GM18507 (cell line): Measurements from ENCODE around the gene NTRK3.

Experiments
- DNase-seq: peaks from one replicate; pipeline ENCODE4 v3.0.0; 2011; ENCODE audit warnings: low read depth; ENCODE audit not compliant: insufficient read length; ENCODE audit errors: extremely low spot score
- FAIRE-seq: peaks from 2 replicates; lab custom pipeline; 2011; peaks lifted over from hg19 to GRCh38; lab: Jason Lieb, UNC

The NTRK3 gene

DNA sequence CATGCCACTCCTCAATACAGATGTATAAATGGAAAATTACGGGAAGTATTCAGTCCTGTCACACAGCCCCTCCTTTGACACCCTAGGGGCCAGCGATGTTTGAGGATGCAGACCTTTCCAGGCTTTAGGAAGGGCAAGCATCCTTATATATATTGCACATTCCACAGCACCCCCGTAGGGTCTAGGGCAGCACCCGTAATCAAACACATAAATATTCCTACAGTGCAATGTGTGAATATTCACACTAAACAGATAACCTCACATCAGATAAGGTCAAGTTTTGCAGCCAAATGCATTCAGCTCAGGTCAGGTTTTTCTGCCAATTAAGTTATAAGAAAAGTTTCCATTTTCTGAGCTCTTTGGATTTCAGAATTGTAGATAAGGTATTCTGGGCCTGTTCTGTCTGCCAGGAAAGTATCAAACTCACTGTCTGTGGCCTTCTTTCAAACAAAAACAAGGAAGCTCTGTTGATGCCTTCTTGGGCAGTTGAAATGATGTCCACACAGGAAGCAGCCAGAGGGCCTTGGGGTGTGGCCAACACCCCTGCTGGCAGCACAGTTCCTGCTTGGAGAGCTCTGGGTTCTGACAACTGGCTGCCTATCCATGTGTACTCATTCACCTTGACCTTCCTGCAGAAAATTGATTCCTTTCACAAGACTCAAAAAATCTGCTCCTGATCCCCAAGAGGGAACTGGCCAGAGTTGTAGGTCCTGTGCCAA, 427.0 kb downstream of the NTRK3 start:
- no peak for FAIRE-seq
- no peak for DNase-seq

- FAIRE-seq, result no peak
Observed at GRCh38 chr15:87828608-87829007, 427.9 kb downstream of the NTRK3 start.

DNA sequence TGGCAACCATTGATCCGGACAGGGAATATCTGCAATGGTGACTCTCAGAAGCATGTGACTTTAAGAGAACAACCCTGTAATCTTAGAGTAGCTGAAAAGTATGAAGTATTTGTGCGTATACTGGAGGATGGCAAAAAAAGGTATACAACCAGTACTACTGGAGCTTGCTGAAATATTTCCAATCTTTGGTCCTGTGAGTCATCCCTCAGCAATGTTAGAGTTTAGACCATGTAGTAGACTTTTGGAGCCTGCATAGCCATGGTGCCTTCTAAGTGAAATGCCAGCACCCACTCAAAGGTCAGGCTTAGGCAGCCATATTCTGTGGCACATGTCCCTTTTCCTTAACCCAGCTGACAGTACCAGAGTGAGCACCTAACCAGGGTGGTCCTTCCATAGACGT, 429.4 kb downstream of the NTRK3 start:
- DNase-seq, result no peak

More at GRCh38 chr15:87828608-87829007, 427.9 kb downstream of the NTRK3 start:
- DNase-seq, result no peak

GRCh38 chr15:87826119-87826747, 430.3 kb downstream of the NTRK3 start:
- DNase-seq (no peak), FAIRE-seq (no peak)

More for the DNA sequence above, 429.4 kb downstream of the NTRK3 start:
- FAIRE-seq, result no peak

- no peak for FAIRE-seq
- no peak for DNase-seq
Observed at GRCh38 chr15:87818756-87819155, 437.8 kb downstream of the NTRK3 start.

DNA sequence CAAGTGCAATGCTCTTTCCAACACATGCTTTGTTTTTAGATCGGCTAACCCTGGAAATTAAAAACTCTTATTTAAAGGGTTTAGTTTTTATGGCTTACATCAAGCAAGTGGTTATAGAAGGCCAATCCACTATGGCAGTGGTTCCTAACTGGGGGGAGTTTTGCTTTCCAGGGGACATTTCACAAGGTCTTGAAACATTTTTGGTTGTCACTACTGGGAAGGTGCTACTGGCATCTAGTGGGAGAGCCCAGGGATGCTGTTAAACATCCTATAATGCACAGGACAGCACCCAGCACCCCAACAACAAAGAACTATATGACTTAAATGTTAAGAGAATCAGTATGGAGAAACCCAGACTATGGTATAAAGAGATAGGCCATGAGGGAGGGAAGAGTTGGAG, 439.0 kb downstream of the NTRK3 start:
- no peak for FAIRE-seq
- no peak for DNase-seq

DNA sequence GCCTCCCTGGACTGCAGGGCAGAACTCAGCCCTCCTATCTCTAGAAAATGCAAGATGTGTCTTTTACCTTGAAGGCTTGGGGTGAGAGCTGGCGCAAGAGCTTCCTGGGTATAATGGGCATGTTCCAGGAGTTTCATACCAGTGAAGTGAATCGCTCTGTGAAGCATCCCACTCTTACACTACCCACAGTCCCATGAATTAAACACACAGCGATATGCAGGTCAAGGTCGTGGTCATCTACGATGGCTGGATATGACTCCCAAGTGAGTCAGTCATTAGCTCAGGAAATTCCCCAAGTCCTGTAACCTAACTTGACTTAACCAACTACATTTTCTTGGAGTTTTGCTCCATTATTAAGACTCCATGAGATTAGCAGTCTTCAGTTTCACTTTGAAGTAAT, 439.7 kb downstream of the NTRK3 start:
- DNase-seq, result no peak
- no peak for FAIRE-seq

- no peak for FAIRE-seq
Observed at GRCh38 chr15:87816016-87816415, 440.5 kb downstream of the NTRK3 start.

More at GRCh38 chr15:87816016-87816415, 440.5 kb downstream of the NTRK3 start:
- no peak for DNase-seq
